AG09309 (cell line): ENCODE data around the gene GABBR2.

Source experiments
- DNase-seq: peaks from one replicate; pipeline ENCODE4 v3.0.0-alpha.2; 2010; ENCODE audit warnings: low read depth
- H3K4me3 ChIP-seq: 2 replicates; pipeline ENCODE4 v1.5.1; 2011; ENCODE audit warnings: mild to moderate bottlenecking, low read depth, low read length, moderate library complexity; ENCODE audit not compliant: control insufficient read depth
- TF ChIP-seq, protein P1 (sequence below): IDR thresholded peaks from 2 replicates; pipeline ENCODE4 v1.5.1; 2011; ENCODE audit warnings: mild to moderate bottlenecking, low read depth, low read length, inconsistent platforms; ENCODE audit not compliant: insufficient read depth, control insufficient read depth; ENCODE audit errors: missing control alignments

The GABBR2 gene

DNA sequence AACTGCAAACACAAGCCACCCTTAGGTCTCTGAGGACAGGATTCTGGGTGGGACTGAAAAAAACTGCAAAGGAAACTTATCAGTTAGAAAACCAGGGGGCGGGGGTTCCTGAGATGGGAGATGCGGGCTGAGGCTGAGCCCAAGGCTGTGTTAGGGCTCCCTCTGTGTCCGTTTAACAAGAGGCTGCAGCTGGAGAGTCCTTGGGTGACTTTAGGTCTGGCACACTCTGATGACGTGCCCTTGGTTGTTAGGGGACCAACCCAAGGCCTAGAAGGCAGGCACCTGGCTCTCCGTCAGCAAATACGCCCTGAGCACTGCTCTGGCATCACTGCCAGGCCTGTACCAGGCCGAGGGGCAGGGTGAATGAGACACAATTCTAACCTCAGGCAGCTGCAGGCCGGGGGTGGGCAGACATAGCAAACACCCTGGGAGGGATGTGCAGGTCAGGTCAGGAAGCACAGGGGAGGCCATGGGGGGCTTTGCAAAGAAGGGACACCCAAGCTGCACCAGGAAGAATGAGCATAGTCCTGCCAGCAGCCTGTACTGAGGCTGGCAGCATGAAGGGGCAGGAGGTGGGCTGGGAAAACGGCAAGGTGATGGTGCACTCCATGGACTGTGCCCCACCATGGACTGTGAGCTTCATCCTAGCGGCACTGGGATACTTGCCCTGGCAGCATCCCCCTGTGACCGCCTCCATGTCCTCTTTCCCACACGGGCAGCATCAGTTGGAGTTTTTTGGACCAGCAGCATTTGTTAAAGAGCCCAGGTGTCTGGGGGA lies 137.9 kb downstream of the GABBR2 start:
- DNase-seq: no peak
- TF ChIP-seq, protein P1, sequence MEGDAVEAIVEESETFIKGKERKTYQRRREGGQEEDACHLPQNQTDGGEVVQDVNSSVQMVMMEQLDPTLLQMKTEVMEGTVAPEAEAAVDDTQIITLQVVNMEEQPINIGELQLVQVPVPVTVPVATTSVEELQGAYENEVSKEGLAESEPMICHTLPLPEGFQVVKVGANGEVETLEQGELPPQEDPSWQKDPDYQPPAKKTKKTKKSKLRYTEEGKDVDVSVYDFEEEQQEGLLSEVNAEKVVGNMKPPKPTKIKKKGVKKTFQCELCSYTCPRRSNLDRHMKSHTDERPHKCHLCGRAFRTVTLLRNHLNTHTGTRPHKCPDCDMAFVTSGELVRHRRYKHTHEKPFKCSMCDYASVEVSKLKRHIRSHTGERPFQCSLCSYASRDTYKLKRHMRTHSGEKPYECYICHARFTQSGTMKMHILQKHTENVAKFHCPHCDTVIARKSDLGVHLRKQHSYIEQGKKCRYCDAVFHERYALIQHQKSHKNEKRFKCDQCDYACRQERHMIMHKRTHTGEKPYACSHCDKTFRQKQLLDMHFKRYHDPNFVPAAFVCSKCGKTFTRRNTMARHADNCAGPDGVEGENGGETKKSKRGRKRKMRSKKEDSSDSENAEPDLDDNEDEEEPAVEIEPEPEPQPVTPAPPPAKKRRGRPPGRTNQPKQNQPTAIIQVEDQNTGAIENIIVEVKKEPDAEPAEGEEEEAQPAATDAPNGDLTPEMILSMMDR: no peak
- H3K4me3 ChIP-seq: no peak overlapping the region

DNA sequence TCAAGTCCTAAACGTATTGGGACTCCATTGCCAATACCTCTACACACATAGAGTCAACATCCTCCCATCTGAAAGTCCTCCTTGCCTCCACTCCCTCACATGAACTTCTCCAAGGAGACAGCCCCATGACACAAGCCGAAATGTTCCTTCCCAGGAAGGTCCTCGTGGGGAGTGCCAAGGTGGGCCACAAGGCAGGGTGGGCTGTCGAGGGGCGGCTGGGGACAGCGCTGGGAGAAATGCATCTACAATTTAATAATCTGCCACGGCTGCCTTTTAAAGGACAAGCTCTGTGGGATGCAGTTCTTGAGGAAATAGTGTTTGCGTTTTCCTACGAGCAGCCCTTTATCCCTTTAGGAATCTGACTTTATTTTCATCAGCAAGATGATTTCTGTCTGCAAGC lies 138.7 kb downstream of the GABBR2 start:
- TF ChIP-seq, protein P1: no peak
- no peak overlapping the region for H3K4me3 ChIP-seq
- no peak for DNase-seq

GRCh38 chr9:98569491-98569890 lies 139.2 kb downstream of the GABBR2 start:
- TF ChIP-seq, protein P1: no peak
- H3K4me3 ChIP-seq: no peak overlapping the region
- no peak for DNase-seq

GRCh38 chr9:98568909-98569469 lies 139.7 kb downstream of the GABBR2 start:
- no peak for DNase-seq
- H3K4me3 ChIP-seq: no peak overlapping the region
- TF ChIP-seq, protein P1: no peak

DNA sequence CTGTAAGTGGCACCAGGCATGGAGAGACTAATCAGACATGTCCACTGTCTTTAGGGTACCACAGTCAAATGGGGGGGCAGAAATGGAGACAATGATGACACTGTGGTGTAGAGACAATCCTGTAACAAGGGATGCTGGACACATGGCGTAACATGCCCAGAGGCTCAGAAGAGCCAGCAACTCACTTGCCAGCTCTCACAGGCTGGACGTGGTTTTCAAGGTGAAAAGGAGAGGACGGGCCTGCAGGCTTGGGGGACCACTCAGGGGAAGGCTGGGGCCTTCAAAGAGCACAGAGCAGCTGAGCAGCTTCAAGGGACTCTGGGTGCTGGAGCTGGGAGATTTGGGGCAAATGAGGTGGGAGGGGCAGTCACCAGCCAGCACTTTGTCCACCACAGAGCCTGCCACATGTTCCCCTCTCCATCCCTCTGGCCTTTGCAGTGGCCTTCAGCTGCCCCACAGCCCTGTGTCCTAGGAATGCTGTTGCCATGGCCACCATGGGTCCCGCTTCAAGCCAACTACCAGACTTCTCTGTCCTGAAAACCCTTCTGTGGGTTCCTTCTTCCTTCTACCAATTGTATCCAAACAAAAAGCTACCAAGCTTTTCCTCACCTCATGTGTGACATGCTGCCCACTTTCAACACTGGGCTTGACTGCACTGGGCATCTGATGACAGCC lies 140.4 kb downstream of the GABBR2 start:
- H3K4me3 ChIP-seq: no peak overlapping the region
- no peak for DNase-seq
- TF ChIP-seq, protein P1: no peak

DNA sequence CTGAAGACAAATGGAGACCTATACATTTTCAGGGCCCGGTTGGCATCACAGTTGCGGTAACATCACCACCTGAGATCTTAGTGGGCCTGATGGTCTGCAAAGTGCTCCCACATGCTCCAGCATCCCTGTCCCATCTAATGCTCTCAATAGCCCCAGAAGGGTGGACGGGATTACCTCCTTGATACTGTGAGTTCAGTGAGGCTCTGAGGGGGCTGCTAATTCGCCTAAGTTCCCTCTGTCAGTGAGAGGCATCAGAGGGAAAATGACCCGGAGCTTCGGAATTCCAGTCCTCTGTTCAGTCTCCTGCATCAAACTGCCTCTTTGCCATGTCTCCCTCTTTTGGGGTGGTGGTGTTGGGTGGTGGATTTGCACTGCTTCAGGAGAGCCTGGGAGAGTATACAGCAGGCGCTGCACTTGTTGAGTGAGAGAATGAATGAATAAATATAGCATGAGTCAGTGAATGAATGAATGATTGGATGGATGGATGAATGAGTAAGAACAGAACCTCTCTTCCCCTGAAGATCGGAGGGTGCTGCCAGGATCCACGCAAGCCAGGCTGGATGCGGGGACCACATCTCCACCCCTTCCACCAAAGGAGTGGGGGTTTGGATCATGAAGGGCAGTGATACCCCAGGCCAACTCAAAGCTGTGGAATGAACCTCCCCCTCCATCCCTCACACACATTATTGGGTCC lies 141.0 kb downstream of the GABBR2 start:
- DNase-seq: no peak
- H3K4me3 ChIP-seq: no peak overlapping the region
- TF ChIP-seq, protein P1: no peak
